OCI-M2 (cell line): ENCODE measurements around the gene PXK.

Source experiments
- DNase-seq: peaks from one replicate; lab custom pipeline; 2025; ENCODE audit not compliant: unreplicated experiment; lab: John Stamatoyannopoulos, UW

PXK gene

GRCh38 chr3:58379351-58380073, 46.8 kb downstream of the PXK start:
- no peak for DNase-seq

GRCh38 chr3:58383476-58383875, 50.8 kb downstream of the PXK start:
- no peak for DNase-seq

GRCh38 chr3:58383904-58384303, 51.2 kb downstream of the PXK start:
- DNase-seq = no peak

GRCh38 chr3:58384381-58385090, 51.8 kb downstream of the PXK start:
- no peak for DNase-seq

GRCh38 chr3:58386626-58387365, 54.1 kb downstream of the PXK start:
- no peak for DNase-seq

GRCh38 chr3:58387650-58388546, 55.2 kb downstream of the PXK start:
- no peak for DNase-seq

GRCh38 chr3:58388550-58389091, 55.9 kb downstream of the PXK start:
- DNase-seq = no peak

- no peak for DNase-seq
Measured at GRCh38 chr3:58391156-58391865, 58.6 kb downstream of the PXK start.

- DNase-seq = no peak
Measured at GRCh38 chr3:58392181-58392580, 59.5 kb downstream of the PXK start.

- no peak for DNase-seq
Measured at GRCh38 chr3:58394339-58394738, 61.6 kb downstream of the PXK start.

GRCh38 chr3:58398669-58399333, 66.1 kb downstream of the PXK start:
- no peak for DNase-seq

- DNase-seq = no peak
Measured at GRCh38 chr3:58403513-58404109, 70.9 kb downstream of the PXK start.

GRCh38 chr3:58404396-58404795, 71.7 kb downstream of the PXK start:
- DNase-seq = no peak

GRCh38 chr3:58408906-58409305, 76.2 kb downstream of the PXK start:
- no peak for DNase-seq

GRCh38 chr3:58409663-58410062, 77.0 kb downstream of the PXK start:
- DNase-seq = no peak

GRCh38 chr3:58411036-58411435, 78.3 kb downstream of the PXK start:
- DNase-seq = no peak

GRCh38 chr3:58411851-58412830, 79.4 kb downstream of the PXK start:
- no peak for DNase-seq
